ENCODE results near the gene CDH4. TPM values are rescaled to one million over a fixed set of nuclear protein-coding genes. Genes with fewer than 3 reads are reported as not detected.

The CDH4 gene
- total RNA-seq, 1 experiment from 2014 or later = 5.3 TPM

- Mint-ChIP-seq H3K27me3 (ENCODE audit: low read depth) (no peaks in the 10 kb centered on the region), H3K9me3 (no peaks in the 10 kb centered on the region), H3K27ac (no peak overlapping the region), H3K4me1 (peaks cover 16% of the 10 kb centered on the region), H3K4me3 (no peak overlapping the region), H3K36me3 (no peaks in the 10 kb centered on the region)
- POLR2A ChIA-PET = no interaction called here
- DNase-seq (ENCODE audit: low spot score) = no peak
- TF ChIP-seq ETV6 (CRISPR knock-in tag; IDR thresholded peaks at IDR 0.05) (no peak), ZNF425 (CRISPR knock-in tag; conservative IDR thresholded peaks at IDR 0.05) (no peak), ZNF671 (CRISPR knock-in tag; IDR thresholded peaks at IDR 0.05) (no peak), JUN (CRISPR knock-in tag; IDR thresholded peaks at IDR 0.05) (no peak), MXD4 (CRISPR knock-in tag; IDR thresholded peaks at IDR 0.05; ENCODE audit: borderline replicate concordance) (no peak), NR3C1 (CRISPR knock-in tag; conservative IDR thresholded peaks at IDR 0.05; ENCODE audit: low read depth) (no peak), JAZF1 (CRISPR knock-in tag; IDR thresholded peaks at IDR 0.05) (no peak)
- TF ChIP-seq, protein P1, sequence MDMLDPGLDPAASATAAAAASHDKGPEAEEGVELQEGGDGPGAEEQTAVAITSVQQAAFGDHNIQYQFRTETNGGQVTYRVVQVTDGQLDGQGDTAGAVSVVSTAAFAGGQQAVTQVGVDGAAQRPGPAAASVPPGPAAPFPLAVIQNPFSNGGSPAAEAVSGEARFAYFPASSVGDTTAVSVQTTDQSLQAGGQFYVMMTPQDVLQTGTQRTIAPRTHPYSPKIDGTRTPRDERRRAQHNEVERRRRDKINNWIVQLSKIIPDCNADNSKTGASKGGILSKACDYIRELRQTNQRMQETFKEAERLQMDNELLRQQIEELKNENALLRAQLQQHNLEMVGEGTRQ (CRISPR knock-in tag; IDR thresholded peaks at IDR 0.05) = no peak
- TF ChIP-seq, protein P2, sequence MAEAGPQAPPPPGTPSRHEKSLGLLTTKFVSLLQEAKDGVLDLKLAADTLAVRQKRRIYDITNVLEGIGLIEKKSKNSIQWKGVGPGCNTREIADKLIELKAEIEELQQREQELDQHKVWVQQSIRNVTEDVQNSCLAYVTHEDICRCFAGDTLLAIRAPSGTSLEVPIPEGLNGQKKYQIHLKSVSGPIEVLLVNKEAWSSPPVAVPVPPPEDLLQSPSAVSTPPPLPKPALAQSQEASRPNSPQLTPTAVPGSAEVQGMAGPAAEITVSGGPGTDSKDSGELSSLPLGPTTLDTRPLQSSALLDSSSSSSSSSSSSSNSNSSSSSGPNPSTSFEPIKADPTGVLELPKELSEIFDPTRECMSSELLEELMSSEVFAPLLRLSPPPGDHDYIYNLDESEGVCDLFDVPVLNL (CRISPR knock-in tag; IDR thresholded peaks at IDR 0.05; ENCODE audit: borderline replicate concordance, low read depth) = no peak
- no peak for ATAC-seq
- CTCF ChIA-PET = no interaction called here
These were observed 703.8 kb downstream of the CDH4 start for GRCh38 chr20:61955668-61956395.

- Mint-ChIP-seq H3K27me3 (ENCODE audit: low read depth) (no peaks in the 10 kb centered on the region), H3K4me3 (no peak overlapping the region), H3K36me3 (no peaks in the 10 kb centered on the region), H3K4me1 (peaks cover 13% of the 10 kb centered on the region), H3K9me3 (no peaks in the 10 kb centered on the region), H3K27ac (no peak overlapping the region)
- CTCF ChIA-PET = no interaction called here
- ATAC-seq (no peak), DNase-seq (ENCODE audit: low spot score) (no peak)
- POLR2A ChIA-PET = no interaction called here
- TF ChIP-seq PRRX2 (CRISPR knock-in tag; IDR thresholded peaks at IDR 0.05) (no peak), ZNF232 (CRISPR knock-in tag; IDR thresholded peaks at IDR 0.05) (no peak), AR (CRISPR knock-in tag; IDR thresholded peaks at IDR 0.05) (no peak), ATF6 (CRISPR knock-in tag; IDR thresholded peaks at IDR 0.05) (no peak), KAT7 (CRISPR knock-in tag; IDR thresholded peaks at IDR 0.05; ENCODE audit: borderline replicate concordance) (no peak), NFATC4 (CRISPR knock-in tag; IDR thresholded peaks at IDR 0.05) (no peak), ZNF425 (CRISPR knock-in tag; conservative IDR thresholded peaks at IDR 0.05) (no peak), SP1 (CRISPR knock-in tag; conservative IDR thresholded peaks at IDR 0.05) (no peak), EMX1 (CRISPR knock-in tag; IDR thresholded peaks at IDR 0.05) (no peak)
These were observed 704.6 kb downstream of the CDH4 start for GRCh38 chr20:61956396-61957342.
